ENCODE data around the gene CYP27B1. TPM values are rescaled to one million over a fixed set of nuclear protein-coding genes. Genes with fewer than 3 reads are reported as not detected.

The CYP27B1 gene
- total RNA-seq, 1 experiment from 2014 or later: 1.8 TPM

GRCh38 chr12:57781801-57782200 is 14.9 kb upstream of the CYP27B1 start:
- no peaks in the 10 kb centered on the region for H3K9me3 Mint-ChIP-seq (ENCODE audit: low read depth, unreplicated experiment)
- BruUV-seq (replicated peaks): no TSS peak
- no peak for DNase-seq
- H3K4me1 Mint-ChIP-seq (ENCODE audit: low read depth, unreplicated experiment): no peaks in the 10 kb centered on the region
- CTCF ChIA-PET: no interaction called here
- TF ChIP-seq CTCF (IDR thresholded peaks at IDR 0.05; ENCODE audit: unreplicated experiment): no peak
- H3K27me3 Mint-ChIP-seq (ENCODE audit: unreplicated experiment): no peaks in the 10 kb centered on the region
- no peak overlapping the region for H3K27ac Mint-ChIP-seq (ENCODE audit: unreplicated experiment)
- intact Hi-C loops (cut with micrococcal nuclease; ENCODE audit: unreplicated experiment): no loop called here
- peaks cover 18% of the 10 kb centered on the region for H3K36me3 Mint-ChIP-seq (ENCODE audit: insufficient read depth, unreplicated experiment)
- H3K4me3 Mint-ChIP-seq (ENCODE audit: low read depth, unreplicated experiment): no peak overlapping the region

DNA sequence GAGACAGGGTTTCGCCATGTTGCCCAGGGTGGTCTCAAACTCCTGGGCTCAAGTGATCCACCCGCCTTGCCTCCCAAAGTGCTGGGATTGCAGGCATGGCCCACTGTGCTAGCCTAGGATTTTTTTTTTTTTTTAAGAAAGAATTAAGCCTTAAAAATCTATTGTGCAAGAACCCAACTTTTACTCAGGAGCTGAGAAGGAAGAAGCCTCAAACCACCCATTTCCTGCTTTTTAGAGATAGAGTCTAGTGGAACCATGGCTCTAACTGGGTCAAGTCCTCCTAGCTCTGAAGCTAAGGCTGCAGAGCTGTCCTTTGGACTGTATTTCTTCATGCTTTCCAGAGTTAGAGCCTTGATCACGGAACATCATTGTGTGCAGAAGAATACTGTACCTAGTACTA is 14.4 kb upstream of the CYP27B1 start:
- TF ChIP-seq CTCF (IDR thresholded peaks at IDR 0.05; ENCODE audit: unreplicated experiment): no peak
- intact Hi-C loops (cut with micrococcal nuclease; ENCODE audit: unreplicated experiment): no loop called here
- no peak overlapping the region for H3K27ac Mint-ChIP-seq (ENCODE audit: unreplicated experiment)
- no peak overlapping the region for H3K4me3 Mint-ChIP-seq (ENCODE audit: low read depth, unreplicated experiment)
- peaks cover 18% of the 10 kb centered on the region for H3K36me3 Mint-ChIP-seq (ENCODE audit: insufficient read depth, unreplicated experiment)
- CTCF ChIA-PET: no interaction called here
- no peaks in the 10 kb centered on the region for H3K9me3 Mint-ChIP-seq (ENCODE audit: low read depth, unreplicated experiment)
- no peaks in the 10 kb centered on the region for H3K4me1 Mint-ChIP-seq (ENCODE audit: low read depth, unreplicated experiment)
- DNase-seq: no peak
- no TSS peak for BruUV-seq (replicated peaks)
- no peaks in the 10 kb centered on the region for H3K27me3 Mint-ChIP-seq (ENCODE audit: unreplicated experiment)

- H3K4me3 Mint-ChIP-seq (ENCODE audit: low read depth, unreplicated experiment): no peak overlapping the region
- TF ChIP-seq CTCF (IDR thresholded peaks at IDR 0.05; ENCODE audit: unreplicated experiment): no peak
- intact Hi-C loops (cut with micrococcal nuclease; ENCODE audit: unreplicated experiment): no loop called here
- H3K27me3 Mint-ChIP-seq (ENCODE audit: unreplicated experiment): no peaks in the 10 kb centered on the region
- CTCF ChIA-PET: no interaction called here
- H3K36me3 Mint-ChIP-seq (ENCODE audit: insufficient read depth, unreplicated experiment): peaks cover 21% of the 10 kb centered on the region
- BruUV-seq (replicated peaks): no TSS peak
- DNase-seq: no peak
- no peaks in the 10 kb centered on the region for H3K9me3 Mint-ChIP-seq (ENCODE audit: low read depth, unreplicated experiment)
- H3K4me1 Mint-ChIP-seq (ENCODE audit: low read depth, unreplicated experiment): no peaks in the 10 kb centered on the region
- H3K27ac Mint-ChIP-seq (ENCODE audit: unreplicated experiment): no peak overlapping the region
Observed at GRCh38 chr12:57780284-57780897, 13.5 kb upstream of the CYP27B1 start.

DNA sequence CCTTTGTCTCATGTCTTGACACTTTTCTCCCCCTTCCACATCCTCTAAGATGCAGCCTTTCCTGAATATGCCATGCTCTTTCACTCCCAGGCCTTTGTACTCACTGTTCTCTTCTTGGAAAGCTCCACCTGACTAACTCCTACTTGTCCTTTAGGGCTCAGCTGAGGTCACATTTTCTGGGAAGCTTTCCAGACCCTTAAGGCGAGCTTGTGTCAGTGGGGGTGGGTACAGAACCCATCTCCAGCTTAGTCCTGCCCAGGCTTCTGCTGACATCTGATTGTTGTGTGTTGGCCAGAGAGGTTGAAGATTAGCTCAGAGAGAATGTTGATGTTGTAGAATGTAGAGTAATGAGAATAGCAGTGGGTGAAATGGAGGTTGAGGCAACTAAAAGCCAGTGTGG is 12.9 kb upstream of the CYP27B1 start:
- Mint-ChIP-seq H3K27ac (ENCODE audit: unreplicated experiment) (no peak overlapping the region), H3K4me1 (ENCODE audit: low read depth, unreplicated experiment) (no peaks in the 10 kb centered on the region), H3K27me3 (ENCODE audit: unreplicated experiment) (no peaks in the 10 kb centered on the region), H3K36me3 (ENCODE audit: insufficient read depth, unreplicated experiment) (peaks cover 24% of the 10 kb centered on the region), H3K9me3 (ENCODE audit: low read depth, unreplicated experiment) (no peaks in the 10 kb centered on the region), H3K4me3 (ENCODE audit: low read depth, unreplicated experiment) (no peak overlapping the region)
- no TSS peak for BruUV-seq (replicated peaks)
- no peak for TF ChIP-seq CTCF (IDR thresholded peaks at IDR 0.05; ENCODE audit: unreplicated experiment)
- intact Hi-C loops (cut with micrococcal nuclease; ENCODE audit: unreplicated experiment): no loop called here
- CTCF ChIA-PET: no interaction called here
- DNase-seq: no peak

Data from Calu3 (cell line).